ENCODE data around the gene NTM.

Gene NTM

GRCh38 chr11:131837562-131837961 lies 467.1 kb downstream of the NTM start (continued):
- TF ChIP-seq CTCF (tag by site-specific recombination; IDR thresholded peaks at IDR 0.05), result no peak

- no peaks in the 10 kb centered on the region for H3K9me3 ChIP-seq (ENCODE audit: control insufficient read depth, insufficient read depth, low read depth, low read length)
- CTCF ChIA-PET, result no interaction called here
- TF ChIP-seq MEIS1 (CRISPR knock-in tag; IDR thresholded peaks at IDR 0.05; ENCODE audit: borderline replicate concordance) (no peak), INSM2 (tag by site-specific recombination; IDR thresholded peaks at IDR 0.05) (no peak), ZNF626 (tag by site-specific recombination; IDR thresholded peaks at IDR 0.05) (no peak)
- no peaks in the 10 kb centered on the region for H3K36me3 ChIP-seq (ENCODE audit: control insufficient read depth in 2 of 2, insufficient read depth in 1 of 2, low read length in 2 of 2)
- no peak overlapping the region for H3K27ac ChIP-seq (ENCODE audit: extremely low read depth, low read depth, low read length)
- H3K4me3 ChIP-seq (ENCODE audit: low read depth, low read length), result no peak overlapping the region
- POLR2A ChIA-PET, result no interaction called here
- H3K4me1 ChIP-seq (ENCODE audit: control insufficient read depth, insufficient read depth, low read length), result no peaks in the 10 kb centered on the region
Measured at GRCh38 chr11:131838016-131838415, 467.6 kb downstream of the NTM start.

GRCh38 chr11:131839326-131839725 lies 468.9 kb downstream of the NTM start:
- POLR2A ChIA-PET, result no interaction called here
- H3K27ac ChIP-seq (ENCODE audit: extremely low read depth, low read depth, low read length), result no peak overlapping the region
- no peaks in the 10 kb centered on the region for H3K4me1 ChIP-seq (ENCODE audit: control insufficient read depth, insufficient read depth, low read length)
- no peaks in the 10 kb centered on the region for H3K36me3 ChIP-seq (ENCODE audit: control insufficient read depth in 2 of 2, insufficient read depth in 1 of 2, low read length in 2 of 2)
- no peaks in the 10 kb centered on the region for H3K9me3 ChIP-seq (ENCODE audit: control insufficient read depth, insufficient read depth, low read depth, low read length)
- CTCF ChIA-PET, result no interaction called here
- TF ChIP-seq OVOL3 (tag by site-specific recombination; IDR thresholded peaks at IDR 0.05) (no peak), MYNN (tag by site-specific recombination; IDR thresholded peaks at IDR 0.05; ENCODE audit: borderline replicate concordance) (no peak), ELK4 (IDR thresholded peaks at IDR 0.05; ENCODE audit: borderline replicate concordance, low read depth, low read length) (no peak), ZNF621 (tag by site-specific recombination; IDR thresholded peaks at IDR 0.05) (no peak), BCL11A (tag by site-specific recombination; IDR thresholded peaks at IDR 0.05; ENCODE audit: low read depth) (no peak), TRIM28 (IDR thresholded peaks at IDR 0.05; ENCODE audit: borderline replicate concordance, low read length) (no peak), ZSCAN4 (tag by site-specific recombination; IDR thresholded peaks at IDR 0.05) (no peak), ZNF488 (tag by site-specific recombination; IDR thresholded peaks at IDR 0.05) (no peak), ZNF777 (tag by site-specific recombination; IDR thresholded peaks at IDR 0.05; ENCODE audit: borderline replicate concordance) (no peak), ZSCAN30 (tag by site-specific recombination; IDR thresholded peaks at IDR 0.05) (no peak), ZNF654 (tag by site-specific recombination; IDR thresholded peaks at IDR 0.05; ENCODE audit: low read depth) (no peak), ZBTB7A (tag by site-specific recombination; IDR thresholded peaks at IDR 0.05; ENCODE audit: low read depth) (no peak), ZNF692 (tag by site-specific recombination; IDR thresholded peaks at IDR 0.05) (no peak), ZNF266 (tag by site-specific recombination; IDR thresholded peaks at IDR 0.05; ENCODE audit: low read depth) (no peak), ZNF580 (tag by site-specific recombination; IDR thresholded peaks at IDR 0.05) (no peak)
- no peak overlapping the region for H3K4me3 ChIP-seq (ENCODE audit: low read depth, low read length)

Measured in HEK293 (cell line).